K562 (cell line): Measurements from ENCODE around the gene PSRC1. TPM values are rescaled to one million over a fixed set of nuclear protein-coding genes. Genes with fewer than 3 reads are reported as not detected.

Experiments used
- CBX3 ChIP-seq, 2 experiments: IDR thresholded peaks; 1 replicate in 1 of 2; 2 replicates in 1 of 2; pipeline ENCODE4 v1.6.1; 2012; ENCODE audit warnings: inconsistent platforms in 2 of 2, low read length in 2 of 2, borderline replicate concordance in 1 of 2, control low read depth in 1 of 2
- ETS2 ChIP-seq: IDR thresholded peaks from 2 replicates; pipeline ENCODE4 v1.6.1; 2016; ENCODE audit warnings: borderline replicate concordance, missing genetic modification characterization, mild to moderate bottlenecking, moderate library complexity, missing compliant biosample characterization; ENCODE audit not compliant: poor library complexity, severe bottlenecking
- MEF2A ChIP-seq: IDR thresholded peaks from 2 replicates; pipeline ENCODE4 v1.6.1; 2011; ENCODE audit warnings: low read depth, mild to moderate bottlenecking, low read length, moderate library complexity; ENCODE audit not compliant: control insufficient read depth
- NCOA6 ChIP-seq: fragments of 450-650 bp; IDR thresholded peaks from 2 replicates; pipeline ENCODE4 v1.6.1; 2017; ENCODE audit warnings: mild to moderate bottlenecking
- NONO ChIP-seq, 2 experiments: fragments of 200-400 bp in 1 of 2; fragments of 450-650 bp in 1 of 2; formaldehyde crosslinking in 1 of 2; IDR thresholded peaks; 2 replicates each; pipeline ENCODE4 v1.6.1; 2017; ENCODE audit warnings: low read depth in 2 of 2, mild to moderate bottlenecking in 2 of 2, moderate library complexity in 2 of 2, low read length in 1 of 2
- NR1H2 ChIP-seq: sonication (generic); formaldehyde crosslinking; IDR thresholded peaks from 2 replicates; pipeline ENCODE4 v1.4.0; 2020; ENCODE audit warnings: mild to moderate bottlenecking, missing genetic modification reagents
- NR4A1 ChIP-seq, 2 experiments: fragments of 250-450 bp in 1 of 2; fragments of 450-650 bp in 1 of 2; sonication (Bioruptor Pico) in 1 of 2; IDR thresholded peaks; 2 replicates each; pipeline versions ENCODE4 v1.4.0 to v1.6.1; 2016 to 2020; ENCODE audit warnings: mild to moderate bottlenecking in 2 of 2, missing compliant biosample characterization in 1 of 2, missing genetic modification characterization in 1 of 2, moderate library complexity in 1 of 2
- SIN3A ChIP-seq, 2 experiments: fragments of 150-350 bp in 1 of 2; IDR thresholded peaks; 2 replicates each; pipeline ENCODE4 v1.6.1; 2011 to 2016; ENCODE audit warnings: borderline replicate concordance in 2 of 2, low read depth in 2 of 2, low read length in 2 of 2, mild to moderate bottlenecking in 2 of 2, moderate library complexity in 2 of 2; ENCODE audit not compliant: control insufficient read depth in 1 of 2
- SMARCB1 ChIP-seq: IDR thresholded peaks from 2 replicates; pipeline ENCODE4 v1.6.1; 2011; ENCODE audit warnings: improper control_type of control experiment, low read depth; ENCODE audit not compliant: insufficient read length
- SMARCC2 ChIP-seq: fragments of 450-650 bp; IDR thresholded peaks from 2 replicates; pipeline ENCODE4 v1.6.1; 2017; ENCODE audit warnings: antibody characterized with exemption, moderate library complexity, mild to moderate bottlenecking, low read depth
- TEAD2 ChIP-seq: fragments of 450-650 bp; IDR thresholded peaks from 2 replicates; pipeline ENCODE4 v1.6.1; 2016; ENCODE audit warnings: missing genetic modification characterization, control low read depth, missing compliant biosample characterization
- ZC3H11A ChIP-seq: IDR thresholded peaks from 2 replicates; pipeline ENCODE4 v1.6.1; 2012; ENCODE audit warnings: low read depth, low read length, improper control_type of control experiment
- ZNF12 ChIP-seq: sonication (generic); formaldehyde crosslinking; IDR thresholded peaks from 2 replicates; pipeline ENCODE4 v1.4.0; 2020; ENCODE audit warnings: mild to moderate bottlenecking, missing genetic modification reagents
- ZNF584 ChIP-seq: fragments of 200-800 bp; sonication (Bioruptor generic); IDR thresholded peaks from 2 replicates; pipeline ENCODE4 v1.6.1; 2016; ENCODE audit warnings: low read depth, mild to moderate bottlenecking, missing genetic modification characterization, missing compliant biosample characterization
- polyA plus RNA-seq, 8 experiments: library from polyadenylated mRNA; depleted of rRNA in 4 of 8; stranded (reverse) in 5 of 8; unstranded in 3 of 8; fragments of >200 nt; fragmentation: Nextera tagmentation in 2 of 8; fragmentation: Illumina TruSeq in 1 of 8; extraction: Ambion mirVana in 2 of 8; extraction: Trizol in 1 of 8; gene quantifications; 2 replicates each; pipeline versions ENCODE4 v1.2.1 to v1.2.3, GENCODE V29; 2011 to 2014; ENCODE audit warnings: inconsistent platforms in 1 of 8, missing spikeins in 1 of 8
- total RNA-seq, 7 experiments: library from RNA; depleted of rRNA in 6 of 7; stranded (reverse); fragments of >200 nt in 6 of 7; fragmentation: Illumina TruSeq in 2 of 7; extraction: Trizol in 2 of 7; gene quantifications; 2 replicates each; pipeline versions ENCODE4 v1.2.1 to v1.2.3, GENCODE V29; 2011 to 2021; ENCODE audit warnings: low replicate concordance in 1 of 7
- TF ChIP-seq, protein P1 (sequence below): conservative IDR thresholded peaks from 2 replicates; pipeline ENCODE4 v1.6.1; 2011; ENCODE audit warnings: low read depth, mild to moderate bottlenecking, low read length; ENCODE audit not compliant: control insufficient read depth
- TF ChIP-seq, protein P2 (sequence below): fragments of 450-650 bp; IDR thresholded peaks from 2 replicates; pipeline ENCODE4 v1.6.1; 2016; ENCODE audit warnings: borderline replicate concordance
- TF ChIP-seq, protein P3 (sequence below), 2 experiments: IDR thresholded peaks; 2 replicates each; pipeline ENCODE4 v1.6.1; 2011; ENCODE audit warnings: borderline replicate concordance in 1 of 2, control low read depth in 1 of 2, low read depth in 1 of 2, low read length in 1 of 2, mild to moderate bottlenecking in 1 of 2, mixed read lengths in 1 of 2, moderate library complexity in 1 of 2; ENCODE audit not compliant: insufficient read depth in 1 of 2, insufficient read length in 1 of 2, poor library complexity in 1 of 2, severe bottlenecking in 1 of 2; ENCODE audit errors: extremely low read depth in 1 of 2
- TF ChIP-seq, protein P4 (sequence below): sonication (generic); formaldehyde crosslinking; IDR thresholded peaks from 2 replicates; pipeline ENCODE4 v1.4.0; 2020; ENCODE audit warnings: mild to moderate bottlenecking, missing genetic modification reagents

Gene PSRC1
- total and polyA plus RNA-seq, 9 of the 15 experiments (the other 6 are each of a cell fraction or from before 2014, with no cell fraction given) = 6.5 to 65.2 (median 39.3) TPM

DNA sequence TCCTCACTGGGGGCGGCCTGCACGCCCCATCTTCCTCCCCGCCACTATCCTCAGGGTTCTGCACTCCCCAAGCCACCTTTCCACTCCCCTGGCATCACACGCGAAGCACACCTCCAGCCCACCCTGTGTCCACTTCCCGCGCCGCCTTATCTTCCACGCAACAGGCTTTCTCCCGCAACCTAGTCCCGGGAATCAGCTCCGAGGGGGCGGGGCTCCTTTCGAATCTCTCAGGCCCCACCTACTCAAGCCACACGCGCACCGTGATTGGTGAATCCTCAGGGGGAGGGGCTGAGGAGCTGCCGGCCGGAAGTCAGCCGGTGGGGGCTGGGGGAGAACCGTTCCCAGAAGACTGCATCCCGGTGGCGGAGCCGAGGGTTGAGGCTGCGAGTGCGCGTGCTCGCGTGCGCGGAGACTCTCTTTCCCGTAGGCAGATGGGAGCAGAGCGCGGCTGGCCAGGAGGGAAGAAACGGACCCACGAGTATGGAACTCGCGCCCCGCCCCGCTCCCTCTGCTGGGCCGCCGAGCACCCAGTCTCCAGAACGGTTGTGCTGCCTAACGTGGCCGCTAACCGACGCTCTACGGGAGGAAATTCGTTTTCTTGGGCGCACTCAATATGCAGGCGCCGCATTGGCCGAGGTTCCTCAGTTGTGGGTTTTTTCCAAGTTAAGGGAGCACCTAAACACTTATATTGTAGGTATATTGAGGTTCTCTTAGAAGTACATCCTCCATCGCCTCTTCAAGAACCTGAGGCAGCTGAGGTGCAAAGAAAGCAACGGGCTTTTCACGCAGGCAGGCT lies at the start of gene PSRC1 (continued):
- TF ChIP-seq NR1H2 (CRISPR knock-in tag) = 0 out of 2 replicates have a peak, but pooled peaks have one; percentile 36
- TF ChIP-seq, protein P1, sequence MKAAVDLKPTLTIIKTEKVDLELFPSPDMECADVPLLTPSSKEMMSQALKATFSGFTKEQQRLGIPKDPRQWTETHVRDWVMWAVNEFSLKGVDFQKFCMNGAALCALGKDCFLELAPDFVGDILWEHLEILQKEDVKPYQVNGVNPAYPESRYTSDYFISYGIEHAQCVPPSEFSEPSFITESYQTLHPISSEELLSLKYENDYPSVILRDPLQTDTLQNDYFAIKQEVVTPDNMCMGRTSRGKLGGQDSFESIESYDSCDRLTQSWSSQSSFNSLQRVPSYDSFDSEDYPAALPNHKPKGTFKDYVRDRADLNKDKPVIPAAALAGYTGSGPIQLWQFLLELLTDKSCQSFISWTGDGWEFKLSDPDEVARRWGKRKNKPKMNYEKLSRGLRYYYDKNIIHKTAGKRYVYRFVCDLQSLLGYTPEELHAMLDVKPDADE = peak; percentile 91
- TF ChIP-seq SMARCB1 = no peak
- TF ChIP-seq SMARCC2 = peak; percentile 28
- TF ChIP-seq, protein P2, sequence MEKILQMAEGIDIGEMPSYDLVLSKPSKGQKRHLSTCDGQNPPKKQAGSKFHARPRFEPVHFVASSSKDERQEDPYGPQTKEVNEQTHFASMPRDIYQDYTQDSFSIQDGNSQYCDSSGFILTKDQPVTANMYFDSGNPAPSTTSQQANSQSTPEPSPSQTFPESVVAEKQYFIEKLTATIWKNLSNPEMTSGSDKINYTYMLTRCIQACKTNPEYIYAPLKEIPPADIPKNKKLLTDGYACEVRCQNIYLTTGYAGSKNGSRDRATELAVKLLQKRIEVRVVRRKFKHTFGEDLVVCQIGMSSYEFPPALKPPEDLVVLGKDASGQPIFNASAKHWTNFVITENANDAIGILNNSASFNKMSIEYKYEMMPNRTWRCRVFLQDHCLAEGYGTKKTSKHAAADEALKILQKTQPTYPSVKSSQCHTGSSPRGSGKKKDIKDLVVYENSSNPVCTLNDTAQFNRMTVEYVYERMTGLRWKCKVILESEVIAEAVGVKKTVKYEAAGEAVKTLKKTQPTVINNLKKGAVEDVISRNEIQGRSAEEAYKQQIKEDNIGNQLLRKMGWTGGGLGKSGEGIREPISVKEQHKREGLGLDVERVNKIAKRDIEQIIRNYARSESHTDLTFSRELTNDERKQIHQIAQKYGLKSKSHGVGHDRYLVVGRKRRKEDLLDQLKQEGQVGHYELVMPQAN = peak; percentile 90
- TF ChIP-seq ZNF584 (CRISPR knock-in tag) = peak; percentile 30
- TF ChIP-seq, protein P3, sequence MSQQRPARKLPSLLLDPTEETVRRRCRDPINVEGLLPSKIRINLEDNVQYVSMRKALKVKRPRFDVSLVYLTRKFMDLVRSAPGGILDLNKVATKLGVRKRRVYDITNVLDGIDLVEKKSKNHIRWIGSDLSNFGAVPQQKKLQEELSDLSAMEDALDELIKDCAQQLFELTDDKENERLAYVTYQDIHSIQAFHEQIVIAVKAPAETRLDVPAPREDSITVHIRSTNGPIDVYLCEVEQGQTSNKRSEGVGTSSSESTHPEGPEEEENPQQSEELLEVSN (IDR thresholded peaks at IDR 0.05; ENCODE audit: borderline replicate concordance in 1 of 2, extremely low read depth in 1 of 2, insufficient read depth in 1 of 2, insufficient read length in 1 of 2, low read depth in 1 of 2, low read length in 1 of 2, poor library complexity in 1 of 2, severe bottlenecking in 1 of 2) = peak; percentile 66 to 70
- peak; percentile 54; the same call in 1 of the 2 replicates for TF ChIP-seq NR4A1 (CRISPR knock-in tag; IDR thresholded peaks at IDR 0.05)
- TF ChIP-seq NR4A1 (tag; IDR thresholded peaks at IDR 0.05) = peak; percentile 17; the same call in 1 of the 2 replicates
- TF ChIP-seq TEAD2 (tag) = no peak
- TF ChIP-seq SIN3A (IDR thresholded peaks at IDR 0.05; ENCODE audit: borderline replicate concordance in 2 of 2, control insufficient read depth in 1 of 2, low read depth in 2 of 2, low read length in 2 of 2) = peak; percentile 68 to 90; a peak in 3 of 4 replicates
- peak; percentile 36; the same call in 1 of the 2 replicates for TF ChIP-seq ZNF12 (CRISPR knock-in tag)
- 0 out of 2 replicates have a peak, but pooled peaks have one; percentile 52 for TF ChIP-seq ZC3H11A
- TF ChIP-seq CBX3 (IDR thresholded peaks at IDR 0.05; ENCODE audit: borderline replicate concordance in 1 of 2, low read length in 2 of 2) = peak in 1 of 2 experiments; percentile 84; a peak in 2 of 3 replicates
- peak in 1 of 2 experiments; percentile 19; a peak in 2 of 4 replicates for TF ChIP-seq NONO (IDR thresholded peaks at IDR 0.05; ENCODE audit: low read depth in 2 of 2, low read length in 1 of 2)
- TF ChIP-seq, protein P4, sequence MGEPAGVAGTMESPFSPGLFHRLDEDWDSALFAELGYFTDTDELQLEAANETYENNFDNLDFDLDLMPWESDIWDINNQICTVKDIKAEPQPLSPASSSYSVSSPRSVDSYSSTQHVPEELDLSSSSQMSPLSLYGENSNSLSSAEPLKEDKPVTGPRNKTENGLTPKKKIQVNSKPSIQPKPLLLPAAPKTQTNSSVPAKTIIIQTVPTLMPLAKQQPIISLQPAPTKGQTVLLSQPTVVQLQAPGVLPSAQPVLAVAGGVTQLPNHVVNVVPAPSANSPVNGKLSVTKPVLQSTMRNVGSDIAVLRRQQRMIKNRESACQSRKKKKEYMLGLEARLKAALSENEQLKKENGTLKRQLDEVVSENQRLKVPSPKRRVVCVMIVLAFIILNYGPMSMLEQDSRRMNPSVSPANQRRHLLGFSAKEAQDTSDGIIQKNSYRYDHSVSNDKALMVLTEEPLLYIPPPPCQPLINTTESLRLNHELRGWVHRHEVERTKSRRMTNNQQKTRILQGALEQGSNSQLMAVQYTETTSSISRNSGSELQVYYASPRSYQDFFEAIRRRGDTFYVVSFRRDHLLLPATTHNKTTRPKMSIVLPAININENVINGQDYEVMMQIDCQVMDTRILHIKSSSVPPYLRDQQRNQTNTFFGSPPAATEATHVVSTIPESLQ (CRISPR knock-in tag) = peak; percentile 69; the same call in 1 of the 2 replicates
- no peak for TF ChIP-seq MEF2A
- no peak for TF ChIP-seq ETS2 (tag)
- no peak for TF ChIP-seq NCOA6
